Lower lobe of right lung (tissue), 2 donors: Measurements from ENCODE around the gene ZNF358. TPM values are rescaled to one million over a fixed set of nuclear protein-coding genes. Genes with fewer than 3 reads are reported as not detected.
A peak's percentile ranks its signal among the peaks of the same experiment; 100 is the strongest.

Experiments used
- ATAC-seq, 2 donors: fragments of 200-7000 bp; cut with Tn5 transposase; one replicate each; pipeline ENCODE4 v1.9.1; 2020 to 2022; ENCODE audit warnings: mild to moderate bottlenecking in 2 of 2, moderate library complexity in 2 of 2
- DNase-seq: peaks from one replicate; pipeline ENCODE4 v3.0.0-alpha.2; 2020
- H3K27ac ChIP-seq: fragments of 200-600 bp; one replicate; pipeline ENCODE4 v1.8.0; 2022
- H3K27me3 ChIP-seq: fragments of 200-600 bp; one replicate; pipeline ENCODE4 v1.8.0; 2022; ENCODE audit warnings: low read depth
- H3K36me3 ChIP-seq: fragments of 200-600 bp; one replicate; pipeline ENCODE4 v1.8.0; 2022; ENCODE audit warnings: mild to moderate bottlenecking
- H3K4me1 ChIP-seq: fragments of 200-600 bp; one replicate; pipeline ENCODE4 v1.8.0; 2022
- H3K4me3 ChIP-seq: fragments of 200-600 bp; one replicate; pipeline ENCODE4 v1.8.0; 2022; ENCODE audit warnings: mild to moderate bottlenecking
- H3K9me3 ChIP-seq: fragments of 200-600 bp; one replicate; pipeline ENCODE4 v1.8.0; 2022
- CTCF ChIP-seq: fragments of 200-600 bp; IDR thresholded peaks from one replicate; pipeline ENCODE4 v1.8.0; 2022; ENCODE audit warnings: antibody characterized with exemption, mild to moderate bottlenecking
- intact Hi-C: fragments of 100-400 bp; cut with DNase I; formaldehyde crosslinking; loops from one replicate; pipeline ENCODE4 v1.11.0; 2022
- total RNA-seq: library from RNA; stranded (reverse); fragmentation: NEBNext Ultra II Directional; extraction: Animal tissue kit (Norgen Biotek cat#: 25700); gene quantifications from one replicate; pipeline ENCODE4 v1.2.1, GENCODE V29; 2021
- donor health status: DM: no; HTN: yes; CAD: no; lungs with severe emphysema.

ZNF358 gene
- total RNA-seq, 1 donor from 2014 or later = 54.9 TPM

- H3K27ac ChIP-seq = no peak overlapping the region
- H3K9me3 ChIP-seq = no peaks in the 10 kb centered on the region
- no peak overlapping the region for H3K4me3 ChIP-seq
- no peak for TF ChIP-seq CTCF
- intact Hi-C loops = no loop called here
- no peak for ATAC-seq
- H3K36me3 ChIP-seq = no peaks in the 10 kb centered on the region
- H3K4me1 ChIP-seq = peaks cover 15% of the 10 kb centered on the region
- no peaks in the 10 kb centered on the region for H3K27me3 ChIP-seq
- DNase-seq = no peak
These were observed 37.6 kb upstream of the ZNF358 start for GRCh38 chr19:7478173-7478842.

GRCh38 chr19:7478843-7479227 lies 37.1 kb upstream of the ZNF358 start:
- H3K27ac ChIP-seq = no peak overlapping the region
- ATAC-seq (no peak), DNase-seq (no peak)
- intact Hi-C loops = no loop called here
- H3K27me3 ChIP-seq = no peaks in the 10 kb centered on the region
- H3K9me3 ChIP-seq = no peaks in the 10 kb centered on the region
- H3K4me1 ChIP-seq = peaks cover 21% of the 10 kb centered on the region
- no peaks in the 10 kb centered on the region for H3K36me3 ChIP-seq
- H3K4me3 ChIP-seq = no peak overlapping the region
- no peak for TF ChIP-seq CTCF

- no peak for TF ChIP-seq CTCF
- intact Hi-C loops = no loop called here
- DNase-seq = no peak
- no peak for ATAC-seq
- H3K27me3 ChIP-seq = no peaks in the 10 kb centered on the region
- no peaks in the 10 kb centered on the region for H3K36me3 ChIP-seq
- peak overlapping the region; percentile 66 for H3K27ac ChIP-seq
- peaks cover 22% of the 10 kb centered on the region for H3K4me1 ChIP-seq
- no peak overlapping the region for H3K4me3 ChIP-seq
- no peaks in the 10 kb centered on the region for H3K9me3 ChIP-seq
These were observed 35.5 kb upstream of the ZNF358 start for GRCh38 chr19:7480222-7480969.

- Histone ChIP-seq H3K9me3 (no peaks in the 10 kb centered on the region), H3K36me3 (no peaks in the 10 kb centered on the region), H3K4me1 (peaks cover 22% of the 10 kb centered on the region), H3K27ac (peak overlapping the region; percentile 66), H3K27me3 (no peaks in the 10 kb centered on the region), H3K4me3 (no peak overlapping the region)
- TF ChIP-seq CTCF = no peak
- intact Hi-C loops = no loop called here
- peak; percentile 66 for DNase-seq
- ATAC-seq = peak; percentile 34 to 43
These were observed 35.0 kb upstream of the ZNF358 start for GRCh38 chr19:7480970-7481255.

- DNase-seq (peak; percentile 68), ATAC-seq (peak; percentile 20 to 26)
- intact Hi-C loops = no loop called here
- Histone ChIP-seq H3K27ac (peak overlapping the region; percentile 65), H3K9me3 (no peaks in the 10 kb centered on the region), H3K4me3 (peak overlapping the region; percentile 14), H3K27me3 (no peaks in the 10 kb centered on the region), H3K4me1 (peaks cover 22% of the 10 kb centered on the region), H3K36me3 (no peaks in the 10 kb centered on the region)
- TF ChIP-seq CTCF = no peak
These were observed 33.1 kb upstream of the ZNF358 start for GRCh38 chr19:7482584-7483439.
